ENCODE data around the gene VWA2. TPM values are rescaled to one million over a fixed set of nuclear protein-coding genes. Genes with fewer than 3 reads are reported as not detected.

The VWA2 gene
- total and polyA plus RNA-seq, 2 donors (not counting 3 experiments of a cell fraction or from before 2014, with no cell fraction given): not detected

DNA sequence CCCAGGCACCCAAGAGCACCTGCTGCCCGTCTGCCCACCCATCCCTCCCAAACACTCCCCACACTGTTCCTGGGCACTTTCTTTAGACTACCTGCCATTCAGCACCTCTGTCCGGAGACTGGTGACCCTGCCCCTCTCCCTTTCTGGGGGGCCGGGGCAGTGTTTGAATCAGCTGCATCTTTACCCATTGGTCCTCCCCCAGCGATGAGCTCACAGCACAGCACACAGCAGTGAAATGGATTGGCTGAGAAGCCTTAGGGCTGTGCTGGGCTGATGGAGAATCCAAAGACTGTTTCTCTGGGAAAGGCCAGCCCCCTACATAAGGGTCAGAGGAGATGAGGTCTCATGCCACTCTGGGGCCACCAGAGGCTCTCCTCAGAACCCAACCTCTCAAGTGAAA is 40.2 kb downstream of the VWA2 start:
- intact Hi-C loops (cut with micrococcal nuclease) (no loop called here), dilution Hi-C loops (cut with MboI; ENCODE audit: extremely low pct_ligation_motif_present, low sequenced_read_pairs) (no loop called here)
- H3K79me2 ChIP-seq (ENCODE audit: control insufficient read depth, insufficient read depth, low read length): no peaks in the 10 kb centered on the region
- no peaks in the 10 kb centered on the region for H3K9me1 ChIP-seq (replicated peaks; ENCODE audit: control insufficient read depth, extremely low read depth, insufficient read depth, low read length)
- no peak overlapping the region for H3K4me3 ChIP-seq (replicated peaks in 1 of 3; ENCODE audit: insufficient read depth in 1 of 3, low read depth in 1 of 3, low read length in 3 of 3)
- H4K20me1 ChIP-seq (replicated peaks; ENCODE audit: control insufficient read depth, extremely low read depth, insufficient read depth, low read length): no peaks in the 10 kb centered on the region
- no peak overlapping the region for H2AFZ ChIP-seq (ENCODE audit: low read depth, low read length)
- ChIA-PET CTCF (no interaction called here), POLR2A (no interaction called here)
- no peaks in the 10 kb centered on the region for H3K9me3 ChIP-seq (replicated peaks; ENCODE audit: control insufficient read depth, insufficient read depth, low read length)
- H3K4me1 ChIP-seq (ENCODE audit: control insufficient read depth, extremely low read depth, insufficient read depth, low read length): no peaks in the 10 kb centered on the region
- no peak for DNase-seq (ENCODE audit: low read depth, low spot score)
- H3K36me3 ChIP-seq (ENCODE audit: control insufficient read depth in 2 of 2, extremely low read depth in 1 of 2, insufficient read depth in 2 of 2, low read length in 2 of 2): no peaks in the 10 kb centered on the region
- no peak overlapping the region for H3K9ac ChIP-seq (replicated peaks; ENCODE audit: extremely low read depth, insufficient read depth, low read length)
- H3K4me2 ChIP-seq (ENCODE audit: insufficient read depth, low read length): no peak overlapping the region
- no peak overlapping the region for H3K27ac ChIP-seq (ENCODE audit: insufficient read depth, low read depth, low read length)
- no TSS peak for BruUV-seq (replicated peaks)
- no peak for TF ChIP-seq POLR2A (IDR thresholded peaks at IDR 0.05; ENCODE audit: low read depth, low read length)
- TF ChIP-seq, protein P1, sequence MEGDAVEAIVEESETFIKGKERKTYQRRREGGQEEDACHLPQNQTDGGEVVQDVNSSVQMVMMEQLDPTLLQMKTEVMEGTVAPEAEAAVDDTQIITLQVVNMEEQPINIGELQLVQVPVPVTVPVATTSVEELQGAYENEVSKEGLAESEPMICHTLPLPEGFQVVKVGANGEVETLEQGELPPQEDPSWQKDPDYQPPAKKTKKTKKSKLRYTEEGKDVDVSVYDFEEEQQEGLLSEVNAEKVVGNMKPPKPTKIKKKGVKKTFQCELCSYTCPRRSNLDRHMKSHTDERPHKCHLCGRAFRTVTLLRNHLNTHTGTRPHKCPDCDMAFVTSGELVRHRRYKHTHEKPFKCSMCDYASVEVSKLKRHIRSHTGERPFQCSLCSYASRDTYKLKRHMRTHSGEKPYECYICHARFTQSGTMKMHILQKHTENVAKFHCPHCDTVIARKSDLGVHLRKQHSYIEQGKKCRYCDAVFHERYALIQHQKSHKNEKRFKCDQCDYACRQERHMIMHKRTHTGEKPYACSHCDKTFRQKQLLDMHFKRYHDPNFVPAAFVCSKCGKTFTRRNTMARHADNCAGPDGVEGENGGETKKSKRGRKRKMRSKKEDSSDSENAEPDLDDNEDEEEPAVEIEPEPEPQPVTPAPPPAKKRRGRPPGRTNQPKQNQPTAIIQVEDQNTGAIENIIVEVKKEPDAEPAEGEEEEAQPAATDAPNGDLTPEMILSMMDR (IDR thresholded peaks at IDR 0.05; ENCODE audit: extremely low read depth in 1 of 2, insufficient read depth in 1 of 2, low read depth in 1 of 2, low read length in 2 of 2): no peak
- no peak for TF ChIP-seq FOS (IDR thresholded peaks at IDR 0.05; ENCODE audit: borderline replicate concordance, insufficient read depth, low read length)
- no peak for TF ChIP-seq POLR2AphosphoS5 (IDR thresholded peaks at IDR 0.05; ENCODE audit: insufficient read depth, low read depth, low read length)
- TF ChIP-seq MYC (IDR thresholded peaks at IDR 0.05; ENCODE audit: low read depth, low read length): no peak
- TF ChIP-seq, protein P2, sequence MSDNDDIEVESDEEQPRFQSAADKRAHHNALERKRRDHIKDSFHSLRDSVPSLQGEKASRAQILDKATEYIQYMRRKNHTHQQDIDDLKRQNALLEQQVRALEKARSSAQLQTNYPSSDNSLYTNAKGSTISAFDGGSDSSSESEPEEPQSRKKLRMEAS (IDR thresholded peaks at IDR 0.05; ENCODE audit: insufficient read depth, insufficient read length): no peak
- TF ChIP-seq JUN (IDR thresholded peaks at IDR 0.05; ENCODE audit: borderline replicate concordance, insufficient read depth, insufficient read length, low read depth): no peak
- TF ChIP-seq GATA2 (IDR thresholded peaks at IDR 0.05; ENCODE audit: insufficient read depth, insufficient read length, low read depth, low read length): no peak
- no peak for TF ChIP-seq EZH2 (IDR thresholded peaks at IDR 0.05; ENCODE audit: borderline replicate concordance, low read depth, low read length, severe bottlenecking)
- FAIRE-seq: no peak
- H3K27me3 ChIP-seq (ENCODE audit: control insufficient read depth in 2 of 2, insufficient read depth in 2 of 2, low read length in 2 of 2): peaks cover 0 to 5% of the 10 kb centered on the region in 2 experiments
